Body of pancreas (tissue), 4 donors: ENCODE data around the gene CHSY1.

Experiments used
- CTCF ChIP-seq, 7 experiments: fragments of 450-650 bp in 4 of 7; fragments of 200-600 bp in 3 of 7; sonication (generic) in 3 of 7; IDR thresholded peaks; one replicate each; pipeline ENCODE4 v1.5.1; 2016 to 2019; ENCODE audit warnings: antibody characterized with exemption in 7 of 7
- POLR2A ChIP-seq, 3 donors: fragments of 450-650 bp; IDR thresholded peaks; one replicate each; pipeline ENCODE4 v1.6.1; 2016; ENCODE audit warnings: antibody characterized with exemption in 3 of 3, mild to moderate bottlenecking in 2 of 3

- TF ChIP-seq CTCF (IDR thresholded peaks at IDR 0.05) (no peak), POLR2A (IDR thresholded peaks at IDR 0.05) (no peak)
These were observed 78.4 kb downstream of the CHSY1 start for GRCh38 chr15:101173233-101174119.
